Left cardiac atrium (tissue), 4 donors: Measurements from ENCODE around the gene SLX4IP. TPM values are rescaled to one million over a fixed set of nuclear protein-coding genes. Genes with fewer than 3 reads are reported as not detected.
A peak's percentile ranks its signal among the peaks of the same experiment; 100 is the strongest.

ENCODE experiments used
- ATAC-seq, 2 donors: fragments of 200-7000 bp; cut with Tn5 transposase; one replicate each; pipeline ENCODE4 v1.9.1; 2020; ENCODE audit warnings: mild to moderate bottlenecking in 2 of 2, moderate library complexity in 2 of 2
- DNase-seq: peaks from one replicate; pipeline ENCODE4 v3.0.0-alpha.2; 2020
- intact Hi-C, 2 donors: fragments of 100-400 bp; cut with DNase I; formaldehyde crosslinking; loops; one replicate each; pipeline versions ENCODE4 v1.14.1 to v1.15.1; 2022 to 2023
- total RNA-seq, 2 donors: library from RNA; stranded (reverse); fragmentation: NEBNext Ultra II Directional; extraction: Animal tissue kit (Norgen Biotek cat#: 25700); gene quantifications; one replicate each; pipeline ENCODE4 v1.2.1, GENCODE V29; 2021
- donor health status: DM: no; HTN: yes; CAD: no.
- donor health status: DM: no; HTN: yes; CAD: no; lungs with severe emphysema.
- donor health status: DM: yes; HTN: yes; CAD: no.
- donor health status: Dilated cardiomyopathy.

Gene SLX4IP
- total RNA-seq, 2 donors from 2014 or later = 1.7 to 3.1 TPM

- DNase-seq = no peak
- intact Hi-C loops = no loop called here
- ATAC-seq = no peak
Observed at GRCh38 chr20:10658876-10659632, 223.9 kb downstream of the SLX4IP start.

GRCh38 chr20:10659651-10660601, 224.8 kb downstream of the SLX4IP start:
- DNase-seq = no peak
- peak; percentile 41 to 45 for ATAC-seq
- intact Hi-C loops = no loop called here

- peak in 1 of 2 donors; percentile 73 for ATAC-seq
- intact Hi-C loops = no loop called here
- DNase-seq = peak; percentile 39
Observed at GRCh38 chr20:10660661-10661060, 225.6 kb downstream of the SLX4IP start.

GRCh38 chr20:10661261-10661660, 226.2 kb downstream of the SLX4IP start:
- intact Hi-C loops = no loop called here
- no peak for ATAC-seq
- no peak for DNase-seq

- intact Hi-C loops = no loop called here
- no peak for DNase-seq
- no peak for ATAC-seq
Observed at GRCh38 chr20:10662151-10662550, 227.0 kb downstream of the SLX4IP start.

- no peak for DNase-seq
- intact Hi-C loops = no loop called here
- no peak for ATAC-seq
Observed at GRCh38 chr20:10662661-10663458, 227.8 kb downstream of the SLX4IP start.

- ATAC-seq = no peak
- intact Hi-C loops = no loop called here
- no peak for DNase-seq
Observed at GRCh38 chr20:10663756-10664155, 228.7 kb downstream of the SLX4IP start.

- intact Hi-C loops = no loop called here
- DNase-seq = no peak
- peak in 1 of 2 donors; percentile 8 for ATAC-seq
Observed at GRCh38 chr20:10665027-10665561, 230.0 kb downstream of the SLX4IP start.

- intact Hi-C loops = no loop called here
- no peak for DNase-seq
- ATAC-seq = peak; percentile 23 to 32
Observed at GRCh38 chr20:10665791-10666190, 230.7 kb downstream of the SLX4IP start.

- intact Hi-C loops = no loop called here
- DNase-seq (no peak), ATAC-seq (peak in 1 of 2 donors; percentile 1)
Observed at GRCh38 chr20:10666221-10667076, 231.3 kb downstream of the SLX4IP start.

- intact Hi-C loops = no loop called here
- ATAC-seq (peak; percentile 18 to 23), DNase-seq (peak; percentile 83)
Observed at GRCh38 chr20:10667077-10667401, 231.9 kb downstream of the SLX4IP start.

- intact Hi-C loops = no loop called here
- DNase-seq = no peak
- ATAC-seq = no peak
Observed at GRCh38 chr20:10667560-10668167, 232.6 kb downstream of the SLX4IP start.

GRCh38 chr20:10668677-10669368, 233.7 kb downstream of the SLX4IP start:
- intact Hi-C loops = no loop called here
- no peak for DNase-seq

GRCh38 chr20:10669843-10670446, 234.8 kb downstream of the SLX4IP start:
- DNase-seq (no peak), ATAC-seq (no peak)
- intact Hi-C loops = loop anchor here in 1 of 2 donors (5.0 to 10.0 kb wide), 3 partner anchors 195 to 602 kb away; no protein-coding TSS in a partner anchor

More at GRCh38 chr20:10668677-10669368, 233.7 kb downstream of the SLX4IP start:
- no peak for ATAC-seq

- DNase-seq (no peak), ATAC-seq (no peak)
- intact Hi-C loops = loop anchor here in 1 of 2 donors (5.0 to 10.0 kb wide), 3 partner anchors 194 to 602 kb away; no protein-coding TSS in a partner anchor
Observed at GRCh38 chr20:10670501-10671220, 235.6 kb downstream of the SLX4IP start.
